WI38 (cell line): ENCODE results near the gene TECTB.

Experiments used
- H3K4me3 ChIP-seq: 2 replicates; pipeline ENCODE4 v1.5.1; 2011; ENCODE audit warnings: low read depth, mild to moderate bottlenecking, control low read depth, low read length
- TF ChIP-seq, protein P1 (sequence below): IDR thresholded peaks from 2 replicates; pipeline ENCODE4 v1.5.1; 2012; ENCODE audit warnings: low read depth, mild to moderate bottlenecking, control low read depth, low read length

Gene TECTB

DNA sequence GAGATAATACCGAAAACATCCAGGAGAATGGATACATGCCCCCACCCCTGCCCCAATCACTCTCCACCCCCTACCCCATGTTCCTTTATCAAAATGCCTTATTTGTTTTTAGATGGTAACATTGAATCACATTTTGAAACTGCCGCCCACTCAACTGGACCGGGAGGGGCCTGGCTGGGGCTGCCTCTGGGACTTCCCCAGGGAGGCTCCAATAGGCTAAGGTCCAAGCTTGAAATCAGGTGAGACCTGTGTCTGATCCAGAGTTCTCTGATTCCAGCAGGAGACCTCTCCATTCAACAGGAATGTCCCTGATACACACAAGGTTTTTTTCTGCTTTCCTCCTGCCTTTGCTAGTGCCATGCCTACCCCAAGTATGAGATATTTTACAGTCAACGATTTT, 47.0 kb downstream of the TECTB start:
- TF ChIP-seq, protein P1, sequence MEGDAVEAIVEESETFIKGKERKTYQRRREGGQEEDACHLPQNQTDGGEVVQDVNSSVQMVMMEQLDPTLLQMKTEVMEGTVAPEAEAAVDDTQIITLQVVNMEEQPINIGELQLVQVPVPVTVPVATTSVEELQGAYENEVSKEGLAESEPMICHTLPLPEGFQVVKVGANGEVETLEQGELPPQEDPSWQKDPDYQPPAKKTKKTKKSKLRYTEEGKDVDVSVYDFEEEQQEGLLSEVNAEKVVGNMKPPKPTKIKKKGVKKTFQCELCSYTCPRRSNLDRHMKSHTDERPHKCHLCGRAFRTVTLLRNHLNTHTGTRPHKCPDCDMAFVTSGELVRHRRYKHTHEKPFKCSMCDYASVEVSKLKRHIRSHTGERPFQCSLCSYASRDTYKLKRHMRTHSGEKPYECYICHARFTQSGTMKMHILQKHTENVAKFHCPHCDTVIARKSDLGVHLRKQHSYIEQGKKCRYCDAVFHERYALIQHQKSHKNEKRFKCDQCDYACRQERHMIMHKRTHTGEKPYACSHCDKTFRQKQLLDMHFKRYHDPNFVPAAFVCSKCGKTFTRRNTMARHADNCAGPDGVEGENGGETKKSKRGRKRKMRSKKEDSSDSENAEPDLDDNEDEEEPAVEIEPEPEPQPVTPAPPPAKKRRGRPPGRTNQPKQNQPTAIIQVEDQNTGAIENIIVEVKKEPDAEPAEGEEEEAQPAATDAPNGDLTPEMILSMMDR: no peak
- no peak overlapping the region for H3K4me3 ChIP-seq

- TF ChIP-seq, protein P1: no peak
Measured at GRCh38 chr10:112330607-112331160, 47.5 kb downstream of the TECTB start.

GRCh38 chr10:112332022-112332421, 48.8 kb downstream of the TECTB start:
- no peak overlapping the region for H3K4me3 ChIP-seq
- TF ChIP-seq, protein P1: no peak

More at GRCh38 chr10:112330607-112331160, 47.5 kb downstream of the TECTB start:
- no peak overlapping the region for H3K4me3 ChIP-seq

GRCh38 chr10:112332509-112333228, 49.5 kb downstream of the TECTB start:
- TF ChIP-seq, protein P1: no peak
- no peak overlapping the region for H3K4me3 ChIP-seq

GRCh38 chr10:112333452-112333851, 50.3 kb downstream of the TECTB start:
- TF ChIP-seq, protein P1: no peak
- no peak overlapping the region for H3K4me3 ChIP-seq

GRCh38 chr10:112335111-112335867, 52.1 kb downstream of the TECTB start:
- no peak overlapping the region for H3K4me3 ChIP-seq
- TF ChIP-seq, protein P1: no peak

DNA sequence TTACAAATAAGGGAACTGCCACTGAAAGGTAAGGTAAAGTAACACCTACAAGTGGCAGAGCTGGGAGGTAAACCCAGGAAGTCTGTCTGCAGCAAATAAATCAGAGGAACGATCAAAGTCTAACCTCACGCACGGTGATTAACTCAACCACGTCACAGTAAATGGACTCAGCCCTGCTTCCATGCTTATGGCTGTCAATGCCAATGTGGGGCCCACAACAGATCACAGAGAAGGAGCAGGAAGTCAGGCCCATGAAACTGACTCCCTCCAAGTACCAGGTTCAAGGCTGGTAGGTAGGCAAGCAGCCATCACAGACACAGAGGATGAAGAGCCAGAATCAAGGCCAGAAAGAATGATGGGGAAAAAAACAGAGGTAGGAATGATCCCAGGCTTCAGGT, 52.7 kb downstream of the TECTB start:
- TF ChIP-seq, protein P1: no peak
- H3K4me3 ChIP-seq: no peak overlapping the region
